CD4-positive, alpha-beta T cell treated with Interleukin-10 for 1 hour (primary cell): ENCODE results near the gene PTPN3.

Source experiments
- DNase-seq: peaks from one replicate; pipeline ENCODE4 v3.0.0-alpha.2; 2020

PTPN3 gene

DNA sequence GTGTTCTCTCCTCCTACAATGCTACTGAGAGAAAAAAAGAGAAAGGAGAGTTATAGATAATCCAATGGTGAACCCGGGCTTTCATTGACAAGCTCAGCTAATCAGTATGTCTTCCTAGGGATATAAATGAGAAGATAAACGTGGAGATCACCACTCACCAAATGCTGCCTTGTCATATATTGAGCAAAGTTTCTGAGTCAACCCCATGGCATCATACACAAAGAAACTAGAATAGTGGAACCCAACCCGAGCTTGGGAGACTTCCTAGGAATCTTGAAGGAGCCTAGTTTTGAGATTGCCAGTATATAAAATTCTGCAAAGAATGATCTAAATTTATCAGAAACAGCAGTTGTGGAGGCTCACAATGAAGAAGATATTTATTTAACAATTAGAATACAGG lies 47.8 kb downstream of the PTPN3 start:
- no peak for DNase-seq

DNA sequence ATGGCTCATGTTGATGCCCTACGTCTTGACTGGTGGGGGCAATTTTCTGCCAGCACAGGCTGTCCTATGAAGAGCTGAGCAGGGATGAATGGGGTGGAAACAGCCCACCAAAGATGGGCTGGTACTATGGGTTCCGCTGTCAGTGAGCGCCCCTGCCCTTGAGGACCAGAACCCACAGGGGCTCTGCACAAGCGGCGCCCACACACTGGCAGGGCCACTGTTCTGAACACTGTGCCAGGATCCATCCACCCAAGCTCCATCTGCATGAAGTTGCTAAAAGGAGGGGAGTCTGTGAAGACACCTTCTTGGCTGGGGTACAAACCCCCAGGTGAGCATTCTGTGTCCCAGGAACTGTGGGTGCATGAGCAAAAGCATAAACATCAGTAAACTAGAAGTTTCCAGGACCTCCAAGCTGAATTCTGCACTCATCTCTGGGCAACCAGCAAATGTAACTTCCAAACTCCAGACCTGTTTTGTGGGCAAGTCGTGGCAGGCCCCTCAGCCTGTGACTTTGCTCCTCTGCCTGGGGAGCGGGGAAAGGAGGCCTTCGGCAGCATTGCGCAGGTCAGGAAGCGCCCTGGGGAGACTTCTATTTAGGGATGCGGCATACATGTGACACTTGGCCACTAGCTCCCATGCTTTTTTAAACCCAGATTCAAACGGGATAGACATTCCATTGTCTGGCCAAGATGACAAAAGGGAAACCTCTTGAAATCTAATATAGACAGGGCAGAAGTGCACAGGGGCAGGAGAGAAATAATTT lies 48.9 kb downstream of the PTPN3 start:
- DNase-seq: no peak

DNA sequence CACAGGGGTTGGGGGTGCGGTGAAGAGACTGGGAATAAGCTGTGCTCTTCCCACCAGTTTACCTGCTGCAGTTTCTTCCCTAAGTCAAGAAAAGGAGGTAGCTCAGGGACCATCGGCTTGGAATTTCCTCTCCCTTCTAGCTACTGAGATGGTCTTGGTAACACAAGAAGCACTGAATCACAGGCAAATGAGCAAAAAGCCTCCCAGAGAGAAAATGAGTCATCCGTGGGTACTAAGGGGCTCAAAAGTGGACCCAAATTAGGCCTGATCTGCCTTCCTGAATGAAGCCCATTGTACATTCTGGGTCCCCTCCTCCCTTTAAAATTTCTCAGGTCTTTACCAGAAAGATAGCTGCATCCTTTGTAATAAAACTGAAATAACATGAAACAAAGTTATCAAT lies 49.9 kb downstream of the PTPN3 start:
- no peak for DNase-seq

DNA sequence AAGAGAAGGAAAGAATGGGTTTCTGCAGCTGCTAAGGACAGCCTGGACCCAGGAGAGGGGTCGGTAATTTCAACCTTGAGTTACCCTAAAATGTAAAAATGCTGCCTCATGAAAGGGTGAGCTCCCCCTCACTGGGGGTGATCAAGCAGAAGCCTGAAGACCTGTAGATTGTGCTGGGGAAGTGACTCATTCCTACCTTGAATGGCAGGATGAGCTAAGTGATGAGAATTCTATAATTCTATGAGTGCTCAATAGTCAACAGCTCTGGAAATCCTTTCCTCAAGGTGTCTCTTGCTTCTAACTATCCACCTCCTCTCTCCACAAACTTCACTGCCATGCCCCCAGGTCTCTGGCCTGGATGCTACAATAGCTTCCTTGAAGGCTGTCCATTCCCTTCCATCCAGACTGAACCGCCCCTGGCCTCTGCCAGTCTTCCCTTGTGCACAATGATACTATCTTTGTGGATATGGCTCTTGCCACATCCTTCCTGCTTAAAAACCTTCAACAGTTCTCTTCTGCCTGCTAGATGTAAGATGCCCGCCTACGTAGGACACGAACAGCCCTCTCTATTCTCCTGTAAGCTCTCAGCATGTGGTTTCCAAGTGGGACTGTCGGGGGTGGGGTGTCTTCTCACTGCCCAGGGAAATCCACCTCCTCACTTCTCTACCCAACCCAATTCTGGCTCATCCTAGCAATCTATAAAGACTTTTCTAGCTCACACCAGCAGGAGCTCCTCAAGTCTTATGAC lies 50.6 kb downstream of the PTPN3 start:
- no peak for DNase-seq

DNA sequence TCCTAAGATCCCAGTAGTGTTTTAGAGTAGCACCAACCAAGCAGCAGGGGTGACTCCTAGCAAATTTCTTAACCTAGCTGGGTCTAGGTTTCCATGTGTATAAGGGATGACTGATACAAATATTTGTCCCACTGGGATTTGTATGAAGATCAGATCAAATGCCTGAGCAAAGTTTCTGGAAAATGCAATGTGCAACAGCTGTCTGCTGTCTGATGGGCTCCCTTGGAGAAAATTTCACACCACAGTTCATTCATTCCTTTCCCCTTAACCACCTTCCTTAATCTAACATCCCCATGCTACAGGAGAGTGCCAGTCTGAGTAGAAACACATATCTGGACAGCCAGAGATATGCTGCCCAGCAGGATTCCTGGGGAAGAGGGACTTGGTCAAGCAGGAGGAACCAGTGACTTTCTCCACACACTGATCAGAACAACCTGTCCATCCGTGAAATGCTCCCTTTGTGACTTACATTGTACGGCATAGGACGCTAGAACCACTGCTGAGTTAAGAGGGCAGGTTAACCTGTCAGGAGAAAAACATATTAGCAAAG lies 53.3 kb downstream of the PTPN3 start:
- DNase-seq: no peak

DNA sequence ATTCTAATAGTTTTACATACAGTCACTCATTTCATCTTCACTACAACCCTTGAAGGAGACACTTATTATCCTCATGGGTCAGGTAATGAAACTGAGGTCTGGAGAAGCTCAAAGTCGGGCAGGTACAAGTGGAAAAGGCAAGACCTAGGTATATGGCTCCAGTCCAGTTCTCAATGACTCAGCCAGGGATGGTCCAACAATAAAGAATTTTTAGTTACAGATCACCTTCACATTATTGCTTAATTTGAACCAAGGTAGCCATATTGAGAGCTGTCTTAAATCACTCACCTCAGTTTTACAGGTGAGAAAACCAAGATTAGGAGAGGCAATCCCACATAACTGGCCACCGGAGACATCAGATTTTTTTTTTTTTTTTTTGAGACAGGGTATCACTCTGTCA lies 55.4 kb downstream of the PTPN3 start:
- DNase-seq: no peak

DNA sequence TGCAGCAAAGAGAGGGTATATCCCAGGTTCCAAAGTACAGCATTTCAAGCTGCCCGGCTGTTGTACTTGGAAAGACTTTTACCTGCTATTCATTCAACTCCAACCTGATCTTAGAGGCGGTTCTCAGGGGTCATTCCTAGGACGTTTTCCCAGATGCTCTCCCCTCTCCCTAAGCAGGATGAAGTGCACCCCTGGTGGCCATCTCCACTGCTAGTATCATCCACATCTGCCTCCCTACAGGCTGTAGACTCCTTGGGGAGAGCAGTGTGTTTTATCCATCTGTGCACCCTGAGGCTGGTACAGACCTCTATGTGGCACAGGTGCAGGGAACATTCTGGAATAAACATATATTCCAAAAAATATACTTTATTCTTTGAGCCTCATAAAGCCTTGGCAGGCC lies 56.8 kb downstream of the PTPN3 start:
- no peak for DNase-seq

DNA sequence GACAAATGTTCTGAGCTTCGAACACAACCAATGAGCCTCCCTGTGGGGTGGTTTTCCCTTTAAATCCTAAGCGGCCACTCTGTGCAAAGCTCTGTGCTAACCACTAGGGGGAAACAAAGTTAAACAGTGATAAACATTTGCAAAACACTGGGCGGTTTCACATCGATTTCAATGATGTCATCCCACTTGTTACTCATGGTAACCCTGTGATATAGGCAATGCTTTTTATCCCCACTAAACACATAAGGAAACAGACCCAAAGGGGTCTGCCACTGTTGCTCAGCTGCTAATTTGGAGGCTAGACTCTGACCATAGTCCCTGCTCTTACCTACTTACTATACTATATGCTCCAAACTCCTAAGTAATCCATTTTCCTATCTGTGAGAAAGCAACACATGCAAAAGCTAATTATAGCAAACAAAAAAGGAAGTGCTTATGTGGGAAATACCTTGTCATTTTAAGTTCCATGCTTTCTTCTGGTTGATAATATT lies 57.3 kb downstream of the PTPN3 start:
- DNase-seq: peak; percentile 46

DNA sequence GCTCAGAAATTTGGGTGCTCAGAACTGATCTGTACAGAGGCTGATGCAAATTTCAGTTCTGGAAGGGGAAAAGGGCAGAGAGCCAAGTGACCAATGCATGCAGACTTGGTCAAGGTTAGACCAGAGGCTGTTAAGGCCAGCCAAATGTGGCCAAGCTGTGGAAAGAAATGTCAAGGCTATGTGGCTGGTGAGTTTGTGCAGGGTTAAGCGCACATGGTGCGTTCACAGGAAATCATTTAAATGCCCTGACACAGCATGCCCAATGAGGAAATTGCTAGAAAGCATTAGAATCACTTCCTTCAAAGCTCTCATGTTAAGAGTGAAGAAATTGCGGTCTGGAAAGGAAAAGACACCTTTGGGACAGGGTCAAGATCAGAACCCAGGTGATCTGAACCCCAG lies 58.0 kb downstream of the PTPN3 start:
- DNase-seq: no peak

DNA sequence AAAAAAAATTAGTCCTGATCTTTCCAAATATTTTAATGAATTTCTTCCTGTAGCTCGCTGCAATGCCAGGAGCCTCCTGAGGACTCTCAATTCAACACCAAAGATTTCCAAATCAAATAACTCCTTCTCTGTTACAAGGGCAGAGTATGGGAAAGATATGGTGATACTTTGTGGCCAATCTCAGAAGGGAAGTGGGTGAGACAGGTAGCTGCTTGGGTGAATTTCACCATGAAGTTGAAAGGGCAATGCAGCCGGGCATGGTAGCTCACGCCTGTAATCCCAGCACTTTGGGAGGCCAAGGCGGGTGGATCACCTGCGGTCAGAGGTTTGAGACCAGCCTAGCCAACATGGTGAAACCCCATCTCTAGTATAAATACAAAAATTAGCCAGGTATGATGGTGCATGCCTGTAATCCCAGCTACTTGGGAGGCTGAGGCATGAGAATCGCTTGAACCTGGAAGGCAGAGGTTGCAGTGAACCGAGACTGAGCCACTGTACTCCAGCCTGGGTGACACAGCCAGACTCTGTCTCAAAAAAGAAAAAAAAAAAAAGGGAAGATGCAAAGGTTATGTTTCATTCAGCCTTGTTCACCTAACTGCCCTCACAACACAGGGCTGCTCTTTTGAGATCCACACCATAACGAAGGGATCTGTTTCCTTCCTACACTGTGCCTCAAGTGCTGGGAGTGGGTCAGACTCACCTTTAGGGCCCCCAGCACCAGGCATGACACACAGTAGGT lies 58.6 kb downstream of the PTPN3 start:
- DNase-seq: no peak

DNA sequence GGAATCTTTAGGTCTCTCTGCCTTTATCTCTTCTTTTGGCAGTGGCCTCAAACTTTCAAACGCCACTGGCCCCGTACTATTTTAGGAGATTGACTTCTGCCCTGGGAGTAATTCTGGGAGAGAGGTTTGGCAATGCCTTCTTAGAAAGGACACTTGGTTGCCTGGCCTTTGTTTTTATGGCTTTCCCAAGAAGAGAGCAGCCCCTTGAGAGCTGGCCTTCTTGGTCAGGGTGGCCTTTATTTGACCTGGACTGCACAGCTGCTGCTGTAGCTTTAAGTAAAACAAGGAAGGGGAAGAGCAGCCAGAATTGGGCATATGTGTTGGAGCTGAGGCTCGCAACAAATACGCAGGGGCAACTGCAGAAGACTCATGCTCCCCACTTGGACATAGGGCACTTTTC lies 60.8 kb downstream of the PTPN3 start:
- no peak for DNase-seq

DNA sequence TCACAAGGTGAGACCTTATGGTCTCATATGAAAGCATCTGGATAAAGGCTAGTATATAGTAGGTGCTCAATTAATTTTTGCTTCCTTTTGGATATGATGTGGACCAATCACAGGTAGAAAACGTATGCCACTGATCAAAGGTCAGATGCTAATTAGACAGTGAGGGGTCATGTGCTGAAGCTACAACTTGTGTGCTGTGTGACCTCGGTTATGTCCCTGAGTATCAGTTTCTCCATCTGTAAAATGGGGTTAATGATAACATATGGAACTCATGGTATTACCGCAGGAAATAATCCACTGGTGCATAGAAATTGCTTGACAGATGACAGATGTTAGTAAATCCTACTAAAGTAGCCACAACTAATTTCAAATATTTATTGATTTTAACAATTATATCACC lies 62.0 kb downstream of the PTPN3 start:
- no peak for DNase-seq

DNA sequence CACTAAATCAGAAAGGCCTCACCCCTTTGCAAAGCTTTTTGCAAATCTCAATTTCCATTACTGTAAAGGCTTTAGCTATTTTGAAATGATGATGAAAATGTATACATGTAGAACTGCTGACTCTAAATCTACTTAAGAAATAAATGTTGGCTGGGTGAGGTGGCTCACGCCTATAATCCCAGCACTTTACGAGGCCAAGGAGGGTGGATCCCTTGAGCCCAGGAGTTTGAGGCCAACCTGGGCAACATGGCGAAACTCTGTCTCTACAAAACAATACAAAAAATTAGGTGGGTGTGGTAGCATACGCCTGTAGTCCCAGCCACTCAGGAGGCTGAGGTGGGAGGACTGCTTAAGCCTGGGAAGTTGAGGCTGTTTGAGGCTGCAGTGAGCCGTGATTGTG lies 64.6 kb downstream of the PTPN3 start:
- no peak for DNase-seq

DNA sequence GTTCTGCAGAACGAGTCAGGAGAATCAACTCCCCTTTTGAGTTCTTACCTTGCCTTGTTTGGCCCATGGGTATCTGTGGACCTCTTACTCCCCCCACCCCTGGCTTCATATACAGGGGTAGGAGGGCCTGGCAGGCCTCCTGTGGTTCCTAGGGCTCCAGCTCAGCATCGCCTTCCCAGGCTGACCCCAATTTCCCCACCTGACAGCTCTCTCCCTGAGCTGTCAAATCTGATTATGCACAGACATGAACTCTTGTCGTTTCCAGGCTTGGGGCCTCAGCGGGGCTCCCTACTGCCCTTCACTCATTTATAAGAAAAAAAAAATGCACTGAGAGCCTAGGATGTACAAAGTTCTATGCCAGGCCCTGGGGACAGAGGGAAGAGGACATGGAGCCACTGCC lies 67.9 kb downstream of the PTPN3 start:
- DNase-seq: no peak

DNA sequence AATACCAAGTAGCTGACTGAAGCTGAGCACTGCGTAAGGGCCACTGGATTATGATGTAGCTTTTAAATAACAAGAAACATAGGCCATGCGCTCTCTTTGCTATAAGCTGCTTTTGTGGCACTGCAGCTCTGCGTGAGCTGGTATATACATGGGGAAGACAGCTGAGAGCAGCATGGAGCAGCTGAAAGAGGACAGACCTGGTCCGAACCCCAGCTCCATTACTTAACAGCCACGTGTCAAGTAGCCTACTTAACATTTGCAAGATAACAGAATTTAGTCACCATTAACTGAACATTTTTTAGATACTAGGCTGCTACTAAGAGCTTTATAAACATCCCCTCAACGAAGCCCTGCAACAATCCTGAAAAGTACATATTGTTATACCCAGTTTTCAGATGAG lies 69.3 kb downstream of the PTPN3 start:
- no peak for DNase-seq

DNA sequence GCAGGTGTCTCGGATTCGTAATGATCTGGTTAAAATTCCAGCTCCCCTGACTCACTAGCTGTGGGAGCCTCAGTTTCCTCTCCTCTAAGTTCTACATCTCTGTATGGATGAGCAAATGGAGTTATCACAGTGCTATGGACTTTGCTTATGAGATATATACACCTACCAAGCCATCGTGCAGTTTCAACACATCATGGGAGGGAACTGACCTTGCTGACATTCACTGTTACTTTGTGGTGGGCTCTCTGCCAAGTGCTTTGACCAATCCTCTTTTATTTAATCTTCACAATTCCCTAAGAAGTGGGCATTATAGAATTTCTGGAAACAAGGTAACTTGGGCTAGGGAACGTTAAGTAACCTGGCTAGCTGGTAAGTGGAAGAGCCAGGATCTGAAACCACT lies 70.2 kb downstream of the PTPN3 start:
- DNase-seq: no peak

DNA sequence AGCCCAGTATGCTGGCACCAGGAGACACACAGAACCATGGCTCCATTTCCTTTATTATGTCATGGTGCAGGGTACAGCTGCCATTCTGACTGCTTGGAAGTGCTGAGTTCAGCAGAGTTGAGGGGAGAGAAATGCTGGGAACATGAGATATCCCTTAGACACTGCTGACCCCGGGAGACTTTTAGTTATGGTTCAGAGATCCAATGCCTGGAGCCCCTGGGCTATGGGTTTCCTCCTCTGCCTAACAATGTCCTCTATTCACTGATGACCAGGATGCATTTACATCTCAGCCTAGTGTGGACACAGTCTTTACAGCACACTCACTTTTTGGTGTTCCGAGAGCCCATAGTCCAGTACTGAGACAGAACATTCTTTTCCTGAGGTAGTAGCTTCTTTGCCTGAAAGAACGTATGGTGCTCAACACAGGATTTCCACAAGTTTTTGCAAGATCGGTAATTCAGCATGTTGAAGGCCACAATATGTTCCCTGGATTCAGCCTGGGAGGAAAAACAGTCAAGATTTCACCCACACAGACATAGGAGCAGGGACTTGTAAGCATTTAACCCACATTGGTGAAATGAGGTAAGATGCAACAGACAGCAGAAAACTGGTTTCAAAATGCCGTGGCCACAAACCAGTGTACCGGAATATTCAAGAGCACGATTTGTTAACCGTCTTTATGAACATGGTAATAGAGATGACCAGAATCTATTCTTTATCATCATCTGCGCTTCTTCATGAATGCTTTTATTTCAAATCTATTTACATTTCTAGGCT lies 71.3 kb downstream of the PTPN3 start:
- DNase-seq: no peak

DNA sequence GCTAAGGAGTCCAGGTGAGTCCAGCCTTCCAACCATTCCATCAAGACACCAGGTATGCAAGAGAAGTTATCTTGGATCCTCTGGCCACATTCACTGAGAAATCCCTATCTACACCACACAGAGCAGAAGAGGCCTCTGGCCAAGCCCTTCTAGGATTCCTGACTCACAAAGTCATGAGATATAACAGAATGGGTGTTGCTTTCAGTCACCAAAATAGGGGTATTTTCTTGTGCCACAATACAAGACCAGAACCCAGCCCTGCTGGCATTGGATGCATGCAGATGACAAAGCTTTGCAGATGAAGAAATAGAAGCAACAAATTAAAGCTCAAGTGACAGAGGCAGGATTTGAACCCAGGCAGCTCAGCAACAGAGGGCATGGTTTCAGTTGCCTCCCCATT lies 73.5 kb downstream of the PTPN3 start:
- no peak for DNase-seq

DNA sequence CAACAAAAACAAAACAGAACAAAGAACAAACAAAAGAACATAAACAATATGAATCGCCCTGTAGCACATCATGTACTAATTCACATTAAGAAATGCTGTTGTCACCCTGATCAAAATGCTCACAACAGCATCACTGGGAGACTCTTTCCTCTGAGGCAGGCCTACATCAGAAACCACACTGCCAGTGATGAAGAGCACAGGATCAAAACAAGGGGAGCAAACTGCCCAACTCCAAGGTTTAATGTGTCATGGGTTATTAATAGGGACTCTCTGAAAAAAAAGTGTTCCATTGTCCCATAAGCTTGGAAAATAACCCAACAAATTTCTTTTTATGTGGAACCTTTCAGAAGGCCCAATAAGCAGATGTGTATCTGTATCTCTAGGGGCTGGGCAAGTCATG lies 74.2 kb downstream of the PTPN3 start:
- DNase-seq: no peak

DNA sequence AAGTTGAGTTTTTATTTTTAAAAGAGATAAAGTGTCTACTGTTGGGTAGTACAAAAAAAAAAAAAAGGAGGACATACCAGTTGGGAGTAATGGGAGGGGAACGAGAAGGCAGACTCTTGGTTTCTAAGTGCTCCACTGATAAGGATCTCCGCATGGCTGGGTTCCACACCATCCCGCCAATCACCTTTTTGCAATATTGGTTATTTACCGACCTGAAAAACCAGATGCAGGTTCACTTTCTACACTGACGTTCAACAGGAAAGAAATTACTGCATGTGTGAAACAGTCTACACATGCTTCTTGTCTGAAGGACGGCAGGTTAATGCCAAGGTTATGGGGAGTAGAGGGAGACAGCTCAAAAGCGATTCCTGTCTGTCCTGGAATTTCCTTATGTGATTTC lies 75.5 kb downstream of the PTPN3 start:
- no peak for DNase-seq

DNA sequence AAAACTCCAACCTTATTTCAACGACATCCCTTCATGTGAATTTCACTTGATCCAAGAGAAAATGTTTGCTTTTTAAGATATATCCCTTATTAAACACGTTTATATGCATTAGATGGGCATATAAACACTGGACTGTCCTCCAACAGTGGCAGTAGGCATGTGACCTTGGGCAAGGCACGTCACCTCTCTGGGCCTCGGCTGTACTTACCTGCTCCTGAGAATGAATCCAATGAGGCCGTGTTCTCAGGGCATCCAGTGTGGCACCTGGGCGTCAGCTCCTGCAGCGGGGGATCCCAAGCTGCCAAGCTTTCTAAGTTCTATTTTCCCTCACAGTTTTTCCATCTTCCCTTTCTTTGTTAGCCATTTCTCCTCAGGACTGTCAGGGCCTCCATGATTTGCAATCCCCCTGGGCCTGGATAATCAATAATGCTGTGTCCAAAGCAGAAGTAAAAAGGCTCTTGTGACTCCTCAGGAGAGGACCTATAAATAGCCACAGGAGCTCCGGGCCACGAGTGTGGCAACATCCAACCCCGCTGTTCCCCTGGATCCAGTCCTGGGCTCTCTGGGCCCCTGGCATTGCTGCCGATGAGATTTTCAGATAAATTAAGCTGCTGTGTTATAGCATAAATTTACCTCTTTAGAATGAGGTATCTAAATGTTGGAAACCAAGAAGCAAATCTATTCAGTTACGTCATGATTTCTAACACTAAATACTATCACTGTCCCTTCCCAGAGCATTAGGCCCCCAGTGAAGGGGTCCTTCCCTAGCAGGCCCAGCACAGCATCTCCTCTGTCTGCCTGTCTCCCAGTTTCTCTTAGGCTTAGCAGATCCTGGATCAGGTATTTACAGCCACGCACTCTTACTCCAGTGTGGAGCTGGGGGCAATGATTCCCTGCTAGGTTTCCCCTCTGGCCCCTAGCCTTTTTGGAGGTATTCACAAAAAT lies 76.8 kb downstream of the PTPN3 start:
- DNase-seq: no peak

DNA sequence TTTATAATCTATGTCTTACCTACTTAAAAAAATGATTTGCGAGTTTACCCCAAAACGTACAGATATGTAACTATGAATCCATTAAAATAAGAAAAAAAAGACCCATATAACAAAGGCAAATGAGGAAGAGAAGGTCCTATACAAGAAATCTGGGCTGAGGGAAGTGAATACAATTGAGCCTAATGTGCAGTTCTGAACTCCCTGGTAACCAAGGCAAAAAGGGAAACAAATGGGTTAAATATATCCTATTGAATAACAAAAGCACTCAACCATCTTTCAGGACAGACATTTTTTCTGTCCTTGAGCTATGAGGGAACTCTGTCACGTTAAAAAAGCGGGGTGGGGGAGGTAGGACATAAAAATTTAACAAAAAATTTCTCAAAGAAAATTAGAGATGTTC lies 78.6 kb downstream of the PTPN3 start:
- no peak for DNase-seq
